Measurements from ENCODE around the gene LYPD8. TPM values are rescaled to one million over a fixed set of nuclear protein-coding genes. Genes with fewer than 3 reads are reported as not detected.
A peak's percentile ranks its signal among the peaks of the same experiment; 100 is the strongest.
"Not testable (repeated sequence)": the region's sequence is repeated elsewhere in the genome, so short reads cannot be mapped to it uniquely, and the experiment has no call there.

The LYPD8 gene
- total and polyA plus RNA-seq, 9 of the 15 experiments (the other 6 are each of a cell fraction or from before 2014, with no cell fraction given), result 0.50 to 2.1 (median 1.3) TPM

DNA sequence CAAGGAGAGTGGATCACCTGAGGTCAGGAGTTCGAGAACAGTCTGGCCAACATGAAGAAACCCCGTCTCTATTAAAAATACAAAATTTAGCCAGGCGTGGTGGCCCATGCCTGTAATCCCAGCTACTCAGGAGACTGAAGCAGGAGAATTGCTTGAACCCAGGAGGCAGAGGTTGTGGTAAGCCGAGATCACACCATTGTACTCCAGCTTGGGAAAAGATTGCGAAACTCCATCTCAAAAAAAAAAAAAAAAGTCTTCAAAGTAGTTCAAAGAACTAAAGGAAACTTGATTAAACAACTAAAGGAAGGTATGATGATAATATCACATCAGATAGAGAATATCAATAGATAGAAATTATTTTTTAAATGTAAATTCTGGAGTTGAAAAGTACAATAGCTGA, 39.1 kb upstream of the LYPD8 start:
- H3K4me3 ChIP-seq; FAIRE-seq; H3K9me1 ChIP-seq (ENCODE audit: control insufficient read depth, insufficient read depth, low read length); H3K36me3 ChIP-seq (ENCODE audit: control insufficient read depth, insufficient read depth, low read length); ATAC-seq; H2AFZ ChIP-seq (ENCODE audit: low read depth, low read length); H3K4me2 ChIP-seq (ENCODE audit: insufficient read depth, low read length); in situ Hi-C loops (cut with MboI); H3K9ac ChIP-seq (ENCODE audit: insufficient read depth in 1 of 2, low read depth in 2 of 2, low read length in 2 of 2); H3K27ac ChIP-seq (ENCODE audit: extremely low read depth, low read depth, low read length); H4K20me1 ChIP-seq (replicated peaks; ENCODE audit: control insufficient read depth, insufficient read depth, low read length); H3K79me2 ChIP-seq (ENCODE audit: control insufficient read depth, insufficient read depth, low read length); H3K9me3 ChIP-seq (replicated peaks; ENCODE audit: control insufficient read depth, insufficient read depth, low read depth, low read length); BruUV-seq (replicated peaks); H3K4me1 ChIP-seq (replicated peaks in 1 of 2; ENCODE audit: control insufficient read depth in 2 of 2, insufficient read depth in 2 of 2, low read length in 2 of 2); DNase-seq (ENCODE audit: extremely low read depth in 1 of 4, low spot score in 3 of 4); H3K27me3 ChIP-seq (ENCODE audit: control insufficient read depth in 2 of 2, insufficient read depth in 2 of 2, low read length in 2 of 2); intact Hi-C loops (cut with micrococcal nuclease); TF ChIP-seq CEBPG (CRISPR knock-in tag; IDR thresholded peaks at IDR 0.05): not testable (repeated sequence)
- CTCF ChIA-PET (ENCODE audit: low intra/inter-chr PET ratio), result interaction anchor here (0.5 kb wide), 1 partner anchor 1781 kb away, joined by 4 read pairs; no protein-coding TSS in a partner anchor
- TF ChIP-seq CEBPB (tag; IDR thresholded peaks at IDR 0.05) (peak; percentile 57; the same call in 1 of the 2 replicates), CEBPG (tag; conservative IDR thresholded peaks at IDR 0.05 in 1 of 2, IDR thresholded peaks at IDR 0.05 in 1 of 2) (peak in 1 of 2 experiments; percentile 44; a peak in 2 of 4 replicates)
- POLR2A ChIA-PET, result interaction anchor here (1.2 kb wide), 1 partner anchor 23 kb away, joined by 3 read pairs; no protein-coding TSS in a partner anchor
- WGBS (ENCODE audit: insufficient coverage, low coverage, missing lambda C conversion rate), result 0% methylated on average over 4 of the region's 5 CpGs

DNA sequence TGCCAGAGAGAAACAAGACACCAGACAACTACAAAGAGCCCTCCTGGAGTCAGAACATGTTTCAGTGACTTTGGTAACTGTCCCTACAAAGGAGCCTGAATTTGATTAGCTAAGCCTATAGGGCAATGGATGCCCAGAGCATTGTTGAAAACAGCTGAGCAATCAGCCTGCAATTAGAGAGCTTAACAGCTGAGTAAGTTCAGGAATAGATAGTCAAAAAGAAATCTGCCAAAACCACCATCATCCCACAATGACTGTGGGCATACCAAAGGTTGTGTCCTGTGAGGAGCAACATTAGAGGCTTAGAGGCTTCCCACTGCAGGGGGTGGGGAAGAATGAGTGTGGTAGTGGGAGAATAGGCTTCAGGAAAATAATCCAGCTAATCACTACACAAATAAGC, 38.0 kb upstream of the LYPD8 start:
- H3K4me1 ChIP-seq (replicated peaks in 1 of 2; ENCODE audit: control insufficient read depth in 2 of 2, insufficient read depth in 2 of 2, low read length in 2 of 2), result no peaks in the 10 kb centered on the region
- ChIA-PET POLR2A (no interaction called here), CTCF (ENCODE audit: low intra/inter-chr PET ratio) (no interaction called here)
- intact Hi-C loops (cut with micrococcal nuclease), result no loop called here
- no peaks in the 10 kb centered on the region for H4K20me1 ChIP-seq (replicated peaks; ENCODE audit: control insufficient read depth, insufficient read depth, low read length)
- no peaks in the 10 kb centered on the region; a peak in 1 of 5 replicates for H3K27me3 ChIP-seq (ENCODE audit: control insufficient read depth in 2 of 2, insufficient read depth in 2 of 2, low read length in 2 of 2)
- DNase-seq (ENCODE audit: extremely low read depth in 1 of 4, low spot score in 3 of 4) (no peak), FAIRE-seq (no peak), ATAC-seq (no peak)
- H3K9me3 ChIP-seq (replicated peaks; ENCODE audit: control insufficient read depth, insufficient read depth, low read depth, low read length), result no peaks in the 10 kb centered on the region
- no peaks in the 10 kb centered on the region for H3K9me1 ChIP-seq (ENCODE audit: control insufficient read depth, insufficient read depth, low read length)
- no peaks in the 10 kb centered on the region for H3K36me3 ChIP-seq (ENCODE audit: control insufficient read depth, insufficient read depth, low read length)
- no peak overlapping the region for H2AFZ ChIP-seq (ENCODE audit: low read depth, low read length)
- no peak overlapping the region for H3K4me2 ChIP-seq (ENCODE audit: insufficient read depth, low read length)
- TF ChIP-seq ZNF764 (CRISPR knock-in tag; IDR thresholded peaks at IDR 0.05; ENCODE audit: low read depth), result no peak
- no peak for TF ChIP-seq ZNF583 (CRISPR knock-in tag; IDR thresholded peaks at IDR 0.05)
- TF ChIP-seq POLR3G (IDR thresholded peaks at IDR 0.05; ENCODE audit: extremely low read depth, insufficient read length, insufficient replicate concordance), result no peak
- no peak for TF ChIP-seq HDAC1 (IDR thresholded peaks at IDR 0.05)
- no peak for TF ChIP-seq ZC3H4 (CRISPR knock-in tag; IDR thresholded peaks at IDR 0.05; ENCODE audit: borderline replicate concordance)
- TF ChIP-seq SPI1 (IDR thresholded peaks at IDR 0.05; ENCODE audit: borderline replicate concordance, low read depth, low read length), result no peak
- TF ChIP-seq LCOR (CRISPR knock-in tag; IDR thresholded peaks at IDR 0.05), result no peak
- no peak for TF ChIP-seq FOXP1 (CRISPR knock-in tag; IDR thresholded peaks at IDR 0.05)
- no peak for TF ChIP-seq MAFK (IDR thresholded peaks at IDR 0.05; ENCODE audit: low read length)
- TF ChIP-seq DIDO1 (tag; IDR thresholded peaks at IDR 0.05; ENCODE audit: low read depth), result no peak
- TF ChIP-seq ZNF696 (CRISPR knock-in tag; conservative IDR thresholded peaks at IDR 0.05), result no peak
- TF ChIP-seq PREB (CRISPR knock-in tag; IDR thresholded peaks at IDR 0.05), result no peak
- in situ Hi-C loops (cut with MboI), result no loop called here
- no TSS peak for BruUV-seq (replicated peaks)
- no peak overlapping the region for H3K4me3 ChIP-seq
- H3K27ac ChIP-seq (ENCODE audit: extremely low read depth, low read depth, low read length), result no peak overlapping the region
- H3K79me2 ChIP-seq (ENCODE audit: control insufficient read depth, insufficient read depth, low read length), result no peaks in the 10 kb centered on the region
- no peak overlapping the region for H3K9ac ChIP-seq (ENCODE audit: insufficient read depth in 1 of 2, low read depth in 2 of 2, low read length in 2 of 2)

All from K562 (cell line).